ENCODE data around the gene CES4A.
"Not testable (repeated sequence)": the region's sequence is repeated elsewhere in the genome, so short reads cannot be mapped to it uniquely, and the experiment has no call there.

Gene CES4A

DNA sequence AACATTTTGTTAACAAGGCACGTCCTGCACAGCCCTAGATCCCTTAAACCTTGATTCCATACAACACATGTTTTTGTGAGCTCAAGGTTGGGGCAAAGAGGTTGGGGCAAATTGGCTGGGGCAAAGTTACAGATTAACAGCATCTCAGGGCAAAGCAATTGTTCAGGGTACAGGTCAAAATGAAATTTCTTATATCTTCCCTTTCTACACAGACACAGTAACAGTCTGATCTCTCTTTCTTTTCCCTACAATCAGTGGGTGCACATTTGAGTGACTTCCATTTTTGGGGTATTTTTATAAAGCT, 32.3 kb upstream of the CES4A start:
- DNase-seq (ENCODE audit: low spot score), result not testable (repeated sequence)

DNA sequence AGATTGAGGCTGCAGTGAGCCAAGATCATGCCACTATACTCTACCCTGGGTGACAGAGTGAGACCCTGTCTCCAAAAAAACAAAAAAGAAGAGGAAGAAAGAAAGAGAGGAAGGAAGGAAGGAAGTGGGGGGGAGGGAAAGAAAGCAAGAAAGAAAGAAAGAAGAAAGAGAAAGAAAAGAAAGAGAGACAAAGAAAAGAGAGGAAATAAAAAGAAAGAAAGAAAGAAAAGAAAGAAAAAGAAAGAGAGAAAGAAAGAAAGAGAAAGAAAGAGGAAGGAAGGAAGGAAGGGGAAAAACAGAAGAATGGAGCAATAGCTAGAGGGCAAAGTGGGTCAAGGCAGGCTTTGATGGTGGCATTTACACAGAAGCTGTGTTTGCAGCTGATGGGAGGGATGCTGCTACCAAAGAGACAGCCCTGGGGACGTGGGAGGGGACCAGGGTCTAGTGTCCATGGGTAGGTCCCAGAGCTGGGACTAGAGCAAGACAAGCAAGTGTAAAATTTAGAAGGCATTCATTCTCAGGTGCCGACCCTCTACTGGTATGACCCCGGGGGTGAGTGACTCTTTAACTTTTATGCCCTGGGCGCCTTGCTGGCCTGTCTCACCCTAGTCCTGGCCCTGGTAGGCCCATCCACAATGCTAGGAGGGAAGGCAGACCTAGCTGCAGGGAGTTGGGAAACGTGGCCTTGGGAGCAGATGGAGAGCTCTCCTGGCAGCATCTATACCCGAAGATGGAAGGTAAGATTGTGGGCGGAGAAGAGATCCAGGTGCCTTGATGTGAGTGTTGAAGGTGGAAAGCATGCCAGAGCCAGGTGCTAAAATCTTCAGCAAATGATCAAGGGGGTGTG, 29.3 kb upstream of the CES4A start:
- no peak for DNase-seq (ENCODE audit: low spot score)

DNA sequence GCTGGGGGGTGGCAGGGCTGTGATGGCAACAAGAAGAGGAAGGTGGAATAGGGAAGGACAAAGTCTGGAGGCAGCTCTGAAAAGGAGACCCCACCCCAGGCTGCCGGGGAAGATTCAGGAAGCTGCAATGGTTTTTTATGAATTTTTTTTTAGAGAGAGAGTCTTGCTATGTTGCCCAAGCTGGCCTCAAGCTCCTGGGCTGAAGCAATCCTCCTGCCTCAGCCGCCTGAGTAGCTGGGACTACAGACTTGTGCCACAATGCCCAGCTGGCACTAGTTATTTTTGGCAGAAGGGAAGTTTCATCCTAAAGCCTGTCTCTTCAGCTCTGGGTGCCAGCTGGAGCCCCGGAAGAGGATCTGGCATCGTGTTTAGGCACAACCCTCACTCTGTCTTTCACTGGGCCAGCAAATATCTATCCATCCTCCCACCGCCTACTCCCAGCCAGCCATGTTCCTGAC, 28.7 kb upstream of the CES4A start:
- no peak for DNase-seq (ENCODE audit: low spot score)

DNA sequence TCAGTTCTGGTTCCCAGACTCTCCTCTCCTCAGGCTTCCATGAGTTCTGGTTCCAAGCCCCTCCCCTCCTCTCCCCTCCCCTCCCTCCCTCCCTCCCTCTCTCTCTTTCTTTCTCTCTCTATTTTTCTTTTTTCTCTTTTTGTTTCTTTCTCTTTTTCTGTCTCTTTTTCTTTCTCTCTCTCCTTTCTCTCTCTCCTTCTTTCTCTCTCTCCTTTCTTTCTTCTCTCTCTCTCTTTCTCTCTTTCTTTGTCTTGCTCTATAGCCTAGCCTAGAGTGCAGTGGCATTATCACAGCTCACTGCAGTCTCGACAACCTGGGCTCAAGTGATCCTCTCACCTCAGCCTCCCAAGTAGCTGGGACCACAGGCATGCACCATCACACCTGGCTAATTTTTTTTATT, 28.1 kb upstream of the CES4A start:
- DNase-seq (ENCODE audit: low spot score), result no peak

DNA sequence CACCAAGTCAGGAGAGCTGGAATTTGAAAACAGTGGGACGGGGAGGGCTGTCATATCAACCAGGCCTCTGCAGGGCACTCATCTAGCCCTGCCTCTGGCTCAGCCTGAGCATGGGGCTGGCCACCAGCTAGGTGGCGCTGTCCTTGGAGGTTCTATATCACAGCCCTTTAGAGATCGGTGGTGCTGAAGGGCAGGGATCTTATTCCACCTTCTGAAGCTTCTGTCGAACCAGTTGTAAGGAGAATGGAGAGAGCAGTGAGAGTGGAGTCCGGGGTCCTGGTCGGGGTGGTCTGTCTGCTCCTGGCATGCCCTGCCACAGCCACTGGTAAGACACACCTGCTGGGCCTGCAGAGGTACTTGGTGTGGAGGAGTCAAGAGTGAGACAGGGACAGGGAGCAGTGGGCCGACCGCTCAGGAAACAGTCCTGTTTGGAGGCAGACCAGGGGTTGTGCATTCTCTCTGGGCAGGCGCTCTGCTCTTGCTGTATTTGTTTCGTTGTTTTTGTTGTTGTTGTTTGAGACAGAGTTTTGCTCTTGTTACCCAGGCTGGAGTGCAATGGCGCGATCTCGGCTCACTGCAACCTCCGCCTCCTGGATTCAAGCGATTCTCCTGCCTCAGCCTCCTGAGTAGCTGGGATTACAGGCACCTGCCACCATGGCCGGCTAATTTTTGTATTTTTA, 27.2 kb upstream of the CES4A start, which contains the start of gene CES3:
CES3 (plus strand) TSS at position 202 of the 680 bp plus-strand sequence; CDS start at position 244, 42 bp downstream.
- DNase-seq (ENCODE audit: low spot score), result peak; percentile 42

DNA sequence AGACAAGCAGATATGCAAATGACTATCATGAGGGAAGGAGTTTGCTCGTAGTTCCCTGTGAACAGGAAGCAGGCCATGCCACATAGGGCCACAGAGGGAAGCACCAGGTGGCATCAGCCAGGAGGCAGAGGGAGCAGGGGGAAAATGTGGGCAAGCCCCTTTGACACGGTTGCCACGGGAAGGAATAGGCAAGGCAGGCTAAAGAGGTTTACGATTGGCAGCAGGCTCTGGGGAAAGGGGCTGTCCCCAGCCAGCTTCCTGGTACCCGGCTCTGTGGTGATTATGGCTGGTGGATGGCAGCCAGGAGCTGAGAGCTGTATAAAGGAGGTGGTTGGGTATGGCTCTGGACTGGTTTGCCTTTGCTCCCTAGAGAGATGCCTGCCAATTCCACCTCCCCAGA, 26.5 kb upstream of the CES4A start:
- no peak for DNase-seq (ENCODE audit: low spot score)

DNA sequence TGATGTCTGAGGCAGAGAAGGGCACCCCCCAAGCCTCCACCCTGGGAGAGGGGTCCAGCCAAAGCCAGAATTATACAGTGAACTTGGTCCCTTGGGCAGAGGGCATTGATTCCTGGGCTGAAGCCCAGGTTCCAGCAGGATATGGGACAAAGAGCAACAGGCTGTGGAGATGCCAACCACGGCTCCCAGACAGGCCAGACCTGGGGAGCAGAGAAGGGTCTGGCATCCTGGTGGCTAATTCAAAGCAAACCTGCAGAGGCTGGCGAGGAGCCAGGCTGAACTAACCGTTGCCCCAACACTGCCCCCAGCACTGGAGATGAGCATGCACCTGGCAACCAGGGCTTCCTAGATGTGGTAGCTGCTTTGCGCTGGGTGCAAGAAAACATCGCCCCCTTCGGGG, 24.3 kb upstream of the CES4A start:
- no peak for DNase-seq (ENCODE audit: low spot score)

DNA sequence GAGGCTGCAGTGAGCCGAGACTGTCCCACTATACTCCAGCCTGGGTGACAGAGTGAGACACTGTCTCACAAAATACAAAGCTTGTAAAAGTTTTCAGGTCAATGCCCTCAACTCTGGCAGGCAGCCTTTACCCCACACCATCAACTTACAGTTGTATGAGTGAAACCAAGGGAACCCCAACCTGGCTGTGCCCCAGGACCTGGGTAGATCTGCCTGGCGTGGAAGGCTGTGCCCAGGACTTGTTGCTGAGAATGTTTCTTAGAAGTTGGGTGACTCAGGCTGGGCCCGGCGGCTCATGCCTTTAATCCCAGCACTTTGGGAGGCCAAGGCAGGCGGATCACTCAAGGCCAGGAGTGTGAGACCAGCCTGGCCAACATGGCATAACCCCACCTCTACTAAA, 19.5 kb upstream of the CES4A start:
- DNase-seq (ENCODE audit: low spot score), result no peak

DNA sequence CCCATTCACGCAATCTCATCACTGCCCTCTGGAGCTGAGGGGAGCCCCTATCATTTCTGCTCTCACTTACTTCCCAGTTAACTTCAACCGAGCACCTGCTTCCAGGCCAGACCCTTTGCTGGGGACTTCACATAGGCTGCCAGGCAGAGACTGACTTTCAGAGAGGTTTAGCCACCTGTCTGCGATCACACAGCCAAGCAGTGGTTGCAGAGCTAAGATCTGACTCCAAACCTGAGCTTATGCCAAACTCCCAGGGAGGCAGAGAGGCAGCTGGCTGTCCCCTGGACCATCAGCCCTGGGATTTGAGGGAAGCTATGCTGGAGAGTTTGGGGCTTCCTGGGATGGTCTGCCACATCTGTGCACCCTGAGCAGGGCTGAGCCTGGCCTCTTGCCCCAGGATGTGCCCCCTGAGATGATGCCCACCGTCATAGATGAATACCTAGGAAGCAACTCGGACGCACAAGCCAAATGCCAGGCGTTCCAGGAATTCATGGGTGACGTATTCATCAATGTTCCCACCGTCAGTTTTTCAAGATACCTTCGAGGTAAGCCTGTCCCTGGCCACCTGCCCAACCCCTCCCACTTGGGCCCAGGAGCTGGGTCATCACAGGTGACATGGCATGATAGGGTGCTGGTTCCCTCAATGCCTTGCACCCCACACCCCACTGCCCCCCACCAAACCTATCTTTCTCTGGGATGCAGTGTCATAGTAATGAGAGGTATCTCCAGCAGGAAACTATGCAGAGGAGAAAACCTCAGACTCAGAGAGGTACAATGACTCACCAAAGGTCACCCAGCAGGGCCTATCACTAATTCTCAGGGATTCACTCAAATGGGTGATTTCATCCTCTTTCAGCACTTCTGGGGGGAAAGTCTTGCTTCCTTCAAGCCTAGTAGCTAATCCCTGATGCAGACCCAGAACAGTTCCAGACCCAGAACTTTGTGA, 17.3 kb upstream of the CES4A start:
- DNase-seq (ENCODE audit: low spot score), result no peak

DNA sequence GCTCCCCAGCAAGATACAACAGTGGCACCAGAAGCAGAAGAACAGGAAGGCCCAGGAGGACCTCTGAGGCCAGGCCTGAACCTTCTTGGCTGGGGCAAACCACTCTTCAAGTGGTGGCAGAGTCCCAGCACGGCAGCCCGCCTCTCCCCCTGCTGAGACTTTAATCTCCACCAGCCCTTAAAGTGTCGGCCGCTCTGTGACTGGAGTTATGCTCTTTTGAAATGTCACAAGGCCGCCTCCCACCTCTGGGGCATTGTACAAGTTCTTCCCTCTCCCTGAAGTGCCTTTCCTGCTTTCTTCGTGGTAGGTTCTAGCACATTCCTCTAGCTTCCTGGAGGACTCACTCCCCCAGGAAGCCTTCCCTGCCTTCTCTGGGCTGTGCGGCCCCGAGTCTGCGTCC, 15.4 kb upstream of the CES4A start:
- no peak for DNase-seq (ENCODE audit: low spot score)

DNA sequence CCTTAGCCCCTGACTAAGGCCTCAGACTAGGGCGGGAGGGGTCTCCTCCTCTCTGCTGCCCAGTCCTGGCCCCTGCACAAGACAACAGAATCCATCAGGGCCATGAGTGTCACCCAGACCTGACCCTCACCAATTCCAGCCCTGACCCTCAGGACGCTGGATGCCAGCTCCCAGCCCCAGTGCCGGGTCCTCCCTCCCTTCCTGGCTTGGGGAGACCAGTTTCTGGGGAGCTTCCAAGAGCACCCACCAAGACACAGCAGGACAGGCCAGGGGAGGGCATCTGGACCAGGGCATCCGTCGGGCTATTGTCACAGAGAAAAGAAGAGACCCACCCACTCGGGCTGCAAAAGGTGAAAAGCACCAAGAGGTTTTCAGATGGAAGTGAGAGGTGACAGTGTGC, 14.7 kb upstream of the CES4A start:
- no peak for DNase-seq (ENCODE audit: low spot score)

DNA sequence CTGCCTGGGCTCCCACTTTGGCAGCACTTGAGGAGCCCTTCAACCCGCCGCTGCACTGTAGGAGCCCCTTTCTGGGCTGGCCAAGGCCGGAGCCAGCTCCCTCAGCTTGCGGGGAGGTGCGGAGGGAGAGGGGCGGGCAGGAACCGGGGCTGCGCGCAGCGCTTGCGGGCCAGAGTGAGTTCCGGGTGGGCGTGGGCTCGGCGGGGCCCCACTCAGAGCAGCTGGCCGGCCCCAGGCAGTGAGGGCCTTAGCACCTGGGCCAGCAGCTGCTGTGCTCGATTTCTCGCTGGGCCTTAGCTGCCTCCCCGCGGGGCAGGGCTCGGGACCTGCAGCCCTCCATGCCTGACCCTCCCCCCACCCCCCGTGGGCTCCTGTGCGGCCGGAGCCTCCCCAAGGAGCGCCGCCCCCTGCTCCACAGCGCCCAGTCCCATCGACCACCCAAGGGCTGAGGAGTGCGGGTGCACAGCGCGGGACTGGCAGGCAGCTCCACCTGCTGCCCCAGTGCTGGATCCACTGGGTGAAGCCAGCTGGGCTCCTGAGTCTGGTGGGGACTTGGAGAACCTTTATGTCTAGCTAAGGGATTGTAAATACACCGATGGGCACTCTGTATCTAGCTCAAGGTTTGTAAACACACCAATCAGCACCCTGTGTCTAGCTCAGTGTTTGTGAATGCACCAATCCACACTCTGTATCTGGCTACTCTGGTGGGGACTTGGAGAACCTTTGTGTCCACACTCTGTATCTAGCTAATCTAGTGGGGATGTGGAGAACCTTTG, 14.0 kb upstream of the CES4A start:
- DNase-seq (ENCODE audit: low spot score), result not testable (repeated sequence)

DNA sequence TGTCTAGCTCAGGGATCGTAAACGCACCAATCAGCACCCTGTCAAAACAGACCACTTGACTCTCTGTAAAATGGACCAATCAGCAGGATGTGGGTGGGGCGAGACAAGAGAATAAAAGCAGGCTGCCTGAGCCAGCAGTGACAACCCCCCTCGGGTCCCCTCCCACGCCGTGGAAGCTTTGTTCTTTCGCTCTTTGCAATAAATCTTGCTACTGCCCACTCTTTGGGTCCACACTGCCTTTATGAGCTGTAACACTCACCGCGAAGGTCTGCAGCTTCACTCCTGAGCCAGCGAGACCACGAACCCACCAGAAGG, 13.5 kb upstream of the CES4A start:
- not testable (repeated sequence) for DNase-seq (ENCODE audit: low spot score)

DNA sequence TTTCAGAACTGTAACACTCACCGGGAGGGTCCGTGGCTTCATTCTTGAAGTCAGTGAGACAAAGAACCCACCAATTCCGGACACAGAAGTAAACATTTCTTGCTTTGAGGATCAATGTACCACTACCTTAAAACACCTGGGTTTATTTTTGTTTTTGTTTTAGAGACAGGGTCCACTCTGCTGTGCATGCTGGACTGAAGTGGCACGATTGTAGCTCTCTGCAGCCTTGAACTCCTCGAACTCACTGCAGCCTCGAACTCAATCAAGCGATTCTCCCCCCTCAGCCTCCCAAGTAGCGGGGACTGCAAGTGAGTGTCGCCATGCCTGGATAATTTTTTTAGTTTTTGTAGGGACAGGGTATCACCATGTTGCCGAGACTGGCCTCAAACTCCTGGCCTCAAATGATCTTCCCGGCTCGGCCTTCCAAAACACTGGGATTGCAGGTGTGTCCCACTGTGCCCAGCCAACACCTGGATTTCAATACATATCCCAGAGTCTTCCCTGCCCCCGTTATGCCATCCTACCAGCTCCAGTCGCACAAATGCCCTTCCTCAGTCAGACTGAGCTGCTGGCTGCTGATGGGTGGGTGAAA, 13.0 kb upstream of the CES4A start:
- no peak for DNase-seq (ENCODE audit: low spot score)

DNA sequence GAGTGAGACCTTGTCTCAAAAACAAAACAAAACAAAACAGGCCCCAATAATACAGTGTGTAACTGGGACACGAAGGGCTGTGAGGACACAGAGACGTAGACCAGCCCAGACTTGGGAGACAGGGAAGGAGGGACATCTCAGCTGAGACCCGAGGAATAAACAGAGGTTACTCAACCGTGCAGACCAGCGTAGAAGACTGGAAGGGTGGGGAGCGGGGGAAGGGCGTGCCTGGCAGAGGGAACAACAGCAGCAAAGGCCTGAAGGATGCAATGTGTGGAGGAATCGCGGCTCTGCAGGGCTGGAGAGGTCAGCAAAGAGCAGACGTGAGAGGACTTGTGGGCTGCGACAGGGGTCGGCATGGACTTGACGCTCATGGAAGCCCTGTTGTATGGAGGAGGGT, 11.6 kb upstream of the CES4A start:
- no peak for DNase-seq (ENCODE audit: low spot score)

DNA sequence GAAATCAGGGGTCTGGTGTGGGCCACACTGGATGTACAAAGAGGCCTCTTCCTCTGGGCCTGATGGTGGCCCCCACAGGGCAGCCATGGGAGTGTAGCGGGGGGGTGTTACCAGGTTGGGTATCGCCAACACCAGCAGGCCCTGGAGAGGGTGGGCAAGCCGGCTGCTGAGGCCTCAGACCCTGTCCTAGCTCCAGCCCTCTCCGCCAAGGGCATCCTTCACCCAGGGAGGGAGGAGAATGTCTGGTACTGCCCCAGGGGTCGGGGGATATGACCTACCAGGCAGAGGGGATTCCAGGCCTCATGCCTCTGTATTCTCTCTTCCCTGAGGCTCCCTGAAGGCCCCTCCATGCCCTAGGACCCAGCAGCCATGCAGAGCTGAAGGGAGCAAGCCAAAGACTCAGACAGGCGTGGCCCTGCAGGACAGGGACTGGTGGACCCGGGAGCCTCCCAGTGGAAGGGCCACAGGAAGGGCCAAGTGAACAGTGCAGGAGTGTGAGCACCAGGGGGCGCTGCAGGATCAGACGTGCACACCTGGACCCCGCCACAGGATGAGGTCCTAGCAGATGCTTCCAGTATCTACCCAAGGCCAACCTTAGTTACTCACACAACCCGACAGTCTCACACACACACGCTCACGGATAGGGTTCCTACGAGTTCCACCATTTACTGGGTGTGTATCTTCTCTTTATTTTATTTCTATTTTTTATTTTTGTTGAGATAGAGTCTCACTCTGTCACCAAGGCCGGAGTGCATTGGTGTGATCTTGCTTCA, 10.9 kb upstream of the CES4A start:
- peak; percentile 85 for DNase-seq (ENCODE audit: low spot score)

DNA sequence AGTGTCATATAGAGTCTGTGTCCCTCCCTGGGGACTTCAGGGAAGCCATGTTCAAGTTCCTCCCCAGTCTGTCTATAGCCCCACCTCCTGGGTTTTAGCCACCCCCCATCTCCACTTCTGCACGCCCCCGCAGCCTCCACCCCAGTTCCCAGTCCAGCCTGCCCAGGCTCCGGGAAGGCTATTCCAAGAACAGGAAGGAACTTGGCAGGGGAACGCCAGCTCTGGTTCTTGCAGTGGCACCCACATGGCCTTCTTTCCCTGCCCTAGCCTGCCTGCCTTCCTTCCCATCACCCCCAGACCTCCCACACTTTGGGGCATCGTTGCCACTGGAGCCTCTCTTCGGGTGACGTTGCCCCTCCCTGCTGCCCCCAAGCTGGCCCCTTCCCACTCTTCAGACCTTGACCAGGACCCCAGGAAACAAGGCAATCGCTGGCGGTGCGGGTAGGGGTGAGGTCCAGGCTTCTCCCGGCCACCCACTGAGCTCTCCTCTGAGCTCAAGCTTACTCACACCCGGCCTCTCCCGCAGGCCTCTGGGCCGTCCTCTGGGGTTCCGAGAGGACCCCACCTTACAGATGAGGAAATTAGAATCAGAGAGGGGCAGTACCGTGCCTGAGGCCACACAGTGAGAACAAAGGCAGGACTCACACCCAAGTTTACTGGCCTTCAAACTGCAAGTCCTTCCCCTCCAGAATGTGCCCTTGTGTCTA, 9.2 kb upstream of the CES4A start:
- no peak for DNase-seq (ENCODE audit: low spot score)

DNA sequence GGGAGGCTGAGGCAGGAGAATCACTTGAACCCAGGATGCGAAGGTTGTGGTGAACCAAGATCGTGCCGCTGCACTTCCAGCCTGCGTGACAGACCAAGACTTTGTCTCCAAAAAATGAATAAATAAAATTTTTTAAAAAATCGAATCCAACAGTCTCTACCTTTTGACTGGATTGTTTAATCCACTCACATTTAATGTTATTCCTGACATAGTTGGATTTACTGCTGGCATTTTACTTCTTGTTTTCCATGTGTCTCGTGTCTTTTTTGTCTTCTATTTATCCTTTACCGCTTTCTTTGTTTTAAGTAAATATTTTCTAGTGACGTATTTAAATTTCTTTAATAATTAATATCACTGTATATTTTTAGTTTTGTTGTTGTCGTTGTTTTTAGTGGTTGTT, 5.4 kb upstream of the CES4A start:
- no peak for DNase-seq (ENCODE audit: low spot score)

DNA sequence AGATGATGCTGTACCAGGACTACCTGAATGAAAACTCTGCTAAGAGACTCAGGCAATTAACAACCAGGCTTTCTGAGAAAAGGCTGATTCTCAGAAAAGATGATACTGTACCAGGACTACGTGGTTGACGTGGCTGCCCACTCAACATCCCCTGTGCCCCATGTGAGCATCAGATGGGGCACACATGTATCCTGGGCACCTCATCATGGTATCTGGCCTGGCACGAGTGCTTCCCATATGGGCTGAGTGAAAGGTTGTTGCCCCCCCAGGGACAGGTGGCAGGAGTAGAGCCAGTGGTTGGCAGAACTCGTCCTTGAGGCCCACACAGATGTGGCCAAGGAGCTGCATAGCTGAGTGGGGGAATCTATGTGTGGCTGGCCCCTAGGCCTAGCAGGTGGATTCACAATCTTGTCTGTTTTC, 3.5 kb upstream of the CES4A start:
- no peak for DNase-seq (ENCODE audit: low spot score)

DNA sequence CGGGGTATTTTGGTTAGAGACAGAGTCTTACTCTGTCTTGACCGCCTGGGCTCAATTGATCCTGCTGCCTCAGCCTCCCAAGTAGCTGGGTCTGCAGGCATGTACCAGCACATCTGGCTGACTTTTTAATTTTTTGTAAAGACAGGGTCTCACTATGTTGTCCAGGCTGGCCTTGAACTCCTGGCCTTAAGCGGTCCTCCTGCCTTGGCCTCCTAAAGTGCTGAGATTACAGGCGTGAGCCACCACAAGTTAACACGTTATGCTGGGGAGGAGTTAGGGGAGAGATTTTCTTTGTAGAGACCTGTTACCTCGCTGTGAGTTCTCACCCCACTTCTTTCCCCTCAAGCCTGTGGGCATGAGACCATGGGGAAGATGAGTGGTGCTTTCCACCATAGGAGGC, 1.8 kb upstream of the CES4A start:
- DNase-seq (ENCODE audit: low spot score), result no peak

All from putamen (tissue), 1 donor.